IMR-90 (cell line): ENCODE data around the gene EPB41L5. TPM values are rescaled to one million over a fixed set of nuclear protein-coding genes. Genes with fewer than 3 reads are reported as not detected.

Experiments used
- ATAC-seq: fragments of 200-7000 bp; cut with Tn5 transposase; 2 replicates; pipeline ENCODE4 v1.9.1; 2020; ENCODE audit warnings: low read depth, mild to moderate bottlenecking, moderate library complexity
- BruUV-seq: library from RNA; stranded (reverse); fragments of 400-500 nt; replicated peaks from 2 replicates; lab custom pipeline; 2021; lab: Mats Ljungman, UMichigan
- CTCF ChIA-PET: fragments of 300-600 bp; formaldehyde crosslinking; extraction: SDS; loops from one replicate; lab custom pipeline; 2021; ENCODE audit warnings: antibody characterized with exemption; lab: Yijun Ruan, JAX
- POLR2A ChIA-PET: fragments of 300-600 bp; sonication (Branson Sonifier 250); formaldehyde crosslinking; loops from one replicate; lab custom pipeline; 2022; ENCODE audit warnings: antibody characterized with exemption; ENCODE audit not compliant: unreplicated experiment; lab: Charles Lee
- DNase-seq: peaks from one replicate; pipeline ENCODE4 v3.0.0; 2013
- H2AFZ ChIP-seq: replicated peaks from 2 replicates; pipeline ENCODE3; 2013; ENCODE audit warnings: low read length, mild to moderate bottlenecking; ENCODE audit not compliant: poor library complexity
- H2AK5ac ChIP-seq: 2 replicates; pipeline ENCODE4 v1.6.1; 2013; ENCODE audit warnings: low read depth, low read length, inconsistent platforms
- H2AK9ac ChIP-seq: replicated peaks from 2 replicates; pipeline ENCODE3; 2013; ENCODE audit warnings: mild to moderate bottlenecking, low read depth, low read length, moderate library complexity; ENCODE audit not compliant: poor library complexity
- H2BK120ac ChIP-seq: 2 replicates; pipeline ENCODE4 v1.6.1; 2013; ENCODE audit warnings: low read depth, low read length, inconsistent platforms
- H2BK15ac ChIP-seq: 3 replicates; pipeline ENCODE4 v1.6.1; 2013; ENCODE audit warnings: low read depth, low read length, inconsistent platforms
- H2BK20ac ChIP-seq: 2 replicates; pipeline ENCODE4 v1.6.1; 2013; ENCODE audit warnings: low read depth, mild to moderate bottlenecking, inconsistent platforms, low read length, moderate library complexity
- H2BK5ac ChIP-seq: 2 replicates; pipeline ENCODE4 v1.6.1; 2013; ENCODE audit warnings: mild to moderate bottlenecking, low read depth, low read length, inconsistent platforms; ENCODE audit not compliant: poor library complexity, severe bottlenecking
- H3K14ac ChIP-seq: replicated peaks from 2 replicates; pipeline ENCODE4 v1.6.1; 2013; ENCODE audit warnings: low read depth, low read length, inconsistent platforms
- H3K18ac ChIP-seq: 2 replicates; pipeline ENCODE4 v1.6.1; 2013; ENCODE audit warnings: low read depth, low read length, control low read depth
- H3K23ac ChIP-seq: 2 replicates; pipeline ENCODE4 v1.6.1; 2013; ENCODE audit warnings: low read depth, low read length, inconsistent platforms
- H3K27ac ChIP-seq: 2 replicates; pipeline ENCODE4 v1.5.1; 2013; ENCODE audit warnings: mild to moderate bottlenecking, control low read depth, low read length; ENCODE audit not compliant: insufficient read depth
- H3K27me3 ChIP-seq: 2 replicates; pipeline ENCODE4 v1.6.1; 2013; ENCODE audit warnings: low read length; ENCODE audit not compliant: control insufficient read depth, insufficient read depth
- H3K36me3 ChIP-seq: 2 replicates; pipeline ENCODE4 v1.6.1; 2013; ENCODE audit warnings: low read length, mixed read lengths; ENCODE audit not compliant: control insufficient read depth, insufficient read depth
- H3K4ac ChIP-seq: 2 replicates; pipeline ENCODE4 v1.6.1; 2013; ENCODE audit warnings: low read depth, low read length, inconsistent platforms
- H3K4me1 ChIP-seq: 2 replicates; pipeline ENCODE4 v1.6.1; 2013; ENCODE audit warnings: low read length, mixed read lengths; ENCODE audit not compliant: control insufficient read depth, insufficient read depth
- H3K4me2 ChIP-seq: 2 replicates; pipeline ENCODE4 v1.6.1; 2013; ENCODE audit warnings: low read depth, mild to moderate bottlenecking, control low read depth, low read length, moderate library complexity
- H3K4me3 ChIP-seq: 2 replicates; pipeline ENCODE4 v1.5.1; 2013; ENCODE audit warnings: low read depth, mild to moderate bottlenecking, control low read depth, low read length, moderate library complexity; ENCODE audit not compliant: insufficient read depth
- H3K56ac ChIP-seq: 2 replicates; pipeline ENCODE4 v1.6.1; 2013; ENCODE audit warnings: low read length, inconsistent platforms; ENCODE audit not compliant: insufficient read depth; ENCODE audit errors: extremely low read depth
- H3K79me1 ChIP-seq, 2 experiments: 2 replicates each; pipeline ENCODE4 v1.6.1; 2013; ENCODE audit warnings: low read length in 2 of 2, inconsistent platforms in 1 of 2, low read depth in 1 of 2
- H3K9ac ChIP-seq: 2 replicates; pipeline ENCODE4 v1.6.1; 2013; ENCODE audit warnings: low read depth, low read length, control low read depth
- H3K9me1 ChIP-seq: 2 replicates; pipeline ENCODE4 v1.6.1; 2013; ENCODE audit warnings: low read length, inconsistent platforms; ENCODE audit not compliant: insufficient read depth
- H3K9me3 ChIP-seq: 2 replicates; pipeline ENCODE4 v1.6.1; 2013; ENCODE audit warnings: low read length; ENCODE audit not compliant: control insufficient read depth, insufficient read depth
- H4K20me1 ChIP-seq: 2 replicates; pipeline ENCODE4 v1.6.1; 2013; ENCODE audit warnings: low read length, inconsistent platforms; ENCODE audit not compliant: insufficient read depth
- H4K5ac ChIP-seq: 2 replicates; pipeline ENCODE4 v1.6.1; 2013; ENCODE audit warnings: mild to moderate bottlenecking, low read depth, low read length, control low read depth
- H4K8ac ChIP-seq, 2 experiments: 2 replicates each; pipeline ENCODE4 v1.6.1; 2013; ENCODE audit warnings: low read depth in 2 of 2, low read length in 2 of 2, control low read depth in 1 of 2, inconsistent platforms in 1 of 2
- H4K91ac ChIP-seq: 2 replicates; pipeline ENCODE4 v1.6.1; 2013; ENCODE audit warnings: low read depth, low read length, inconsistent platforms; ENCODE audit not compliant: insufficient read depth
- BHLHE40 ChIP-seq: fragments of 150-350 bp; IDR thresholded peaks from 2 replicates; pipeline ENCODE4 v1.6.1; 2016; ENCODE audit warnings: mild to moderate bottlenecking, low read depth, low read length
- WGBS, 2 experiments: methylation state at CpG; one replicate each; pipeline versions ENCODE4 v1.1.5 to v1.1.7; 2013; ENCODE audit warnings: missing lambda C conversion rate in 2 of 2; ENCODE audit not compliant: insufficient read length in 1 of 2; ENCODE audit errors: extremely low coverage in 2 of 2; 5-methylcytosine and 5-hydroxymethylcytosine counted together
- dilution Hi-C: fragments of 300-500 bp; cut with HindIII; formaldehyde crosslinking; loops from one replicate; pipeline ENCODE4 v1.14.3; 2018; ENCODE audit warnings: low sequenced_read_pairs; ENCODE audit not compliant: unreplicated experiment
- in situ Hi-C: fragments of 300-500 bp; cut with MboI; formaldehyde crosslinking; loops from 3 replicates; pipeline ENCODE4 v1.14.3; 2019; ENCODE audit warnings: low sequenced_read_pairs, inconsistent platforms, mixed read lengths
- intact Hi-C: fragments of 100-400 bp; cut with micrococcal nuclease; formaldehyde crosslinking; loops from 2 replicates; pipeline ENCODE4 v1.10.0; 2022
- polyA plus RNA-seq, 3 experiments: library from polyadenylated mRNA; depleted of rRNA; stranded (reverse); fragments of >200 nt; gene quantifications; 2 replicates each; pipeline ENCODE4 v1.2.3, GENCODE V29; 2012; ENCODE audit warnings: low replicate concordance in 1 of 3
- total RNA-seq: library from RNA; depleted of rRNA; stranded (reverse); fragments of >200 nt; gene quantifications from 2 replicates; pipeline ENCODE4 v1.2.3, GENCODE V29; 2012

The EPB41L5 gene
- total and polyA plus RNA-seq, 2 of the 4 experiments (the other 2 are of a cell fraction), result 5.1 to 10.6 TPM

GRCh38 chr2:120182019-120182560 lies 169.2 kb downstream of the EPB41L5 start:
- Histone ChIP-seq H4K5ac (no peak overlapping the region), H2AFZ (no peak overlapping the region), H2BK20ac (no peak overlapping the region), H4K91ac (no peak overlapping the region), H4K8ac (no peak overlapping the region), H3K79me1 (no peaks in the 10 kb centered on the region), H3K56ac (no peak overlapping the region), H3K4me1 (peaks cover 2% of the 10 kb centered on the region; the same call in 1 of the 2 replicates), H3K36me3 (no peaks in the 10 kb centered on the region), H3K18ac (no peak overlapping the region), H3K27me3 (no peaks in the 10 kb centered on the region), H3K9ac (no peak overlapping the region), H2AK5ac (no peak overlapping the region), H3K9me3 (no peaks in the 10 kb centered on the region), H2AK9ac (no peak overlapping the region), H4K20me1 (no peaks in the 10 kb centered on the region), H3K4me3 (no peak overlapping the region), H3K9me1 (peaks cover 3% of the 10 kb centered on the region; the same call in 1 of the 2 replicates), H3K14ac (no peak overlapping the region), H3K4ac (no peak overlapping the region), H2BK5ac (no peak overlapping the region), H3K23ac (no peak overlapping the region), H2BK120ac (no peak overlapping the region), H2BK15ac (no peak overlapping the region), H3K4me2 (no peak overlapping the region), H3K27ac (no peak overlapping the region)
- no peak for TF ChIP-seq BHLHE40
- BruUV-seq, result no TSS peak
- intact Hi-C loops, result no loop called here
- in situ Hi-C loops, result loop anchor here (5.0 kb wide), 1 partner anchor 485 kb away; no protein-coding TSS in a partner anchor
- ChIA-PET POLR2A (no interaction called here), CTCF (no interaction called here)
- dilution Hi-C loops, result no loop called here
- DNase-seq, result no peak
- WGBS, 2 experiments, result 60% methylated on average over 1 of the region's 5 CpGs; no CpG with 5 or more reads in 1 of the 2 experiments
- no peak for ATAC-seq
